ENCODE measurements around the gene POLN. TPM values are rescaled to one million over a fixed set of nuclear protein-coding genes. Genes with fewer than 3 reads are reported as not detected.

The POLN gene
- total and polyA plus RNA-seq, 2 of the 4 experiments (the other 2 are of a cell fraction) = 0.63 to 0.72 TPM

GRCh38 chr4:2251795-2252529 lies 10.0 kb upstream of the POLN start:
- intact Hi-C loops (cut with micrococcal nuclease) = no loop called here
- Histone ChIP-seq H3K18ac (ENCODE audit: low read depth, low read length) (no peak overlapping the region), H3K9me1 (ENCODE audit: insufficient read depth, low read length) (0 out of 2 replicates have a peak, but pooled peaks cover 3% of the 10 kb centered on the region), H2BK120ac (ENCODE audit: low read depth, low read length) (no peak overlapping the region), H2BK15ac (ENCODE audit: low read depth, low read length) (no peak overlapping the region), H3K27me3 (ENCODE audit: control insufficient read depth, insufficient read depth, low read length) (no peaks in the 10 kb centered on the region), H2AK5ac (ENCODE audit: low read depth, low read length) (no peak overlapping the region), H3K14ac (replicated peaks; ENCODE audit: low read depth, low read length) (no peak overlapping the region), H3K23ac (ENCODE audit: low read depth, low read length) (no peak overlapping the region), H3K4me1 (ENCODE audit: control insufficient read depth, insufficient read depth, low read length) (peaks cover 1% of the 10 kb centered on the region; the same call in 1 of the 2 replicates), H2AK9ac (replicated peaks; ENCODE audit: low read depth, low read length, poor library complexity) (no peak overlapping the region), H3K27ac (ENCODE audit: insufficient read depth, low read length) (no peak overlapping the region), H2AFZ (replicated peaks; ENCODE audit: low read length, poor library complexity) (no peak overlapping the region), H3K4me3 (ENCODE audit: insufficient read depth, low read depth, low read length) (no peak overlapping the region), H3K4me2 (ENCODE audit: low read depth, low read length) (no peak overlapping the region), H3K79me1 (ENCODE audit: low read depth in 1 of 2, low read length in 2 of 2) (peaks cover 7 to 31% of the 10 kb centered on the region in 2 experiments; a peak in 3 of 4 replicates), H4K5ac (ENCODE audit: low read depth, low read length) (no peak overlapping the region), H4K20me1 (ENCODE audit: insufficient read depth, low read length) (peaks cover 54% of the 10 kb centered on the region), H3K56ac (ENCODE audit: extremely low read depth, insufficient read depth, low read length) (no peak overlapping the region), H2BK20ac (ENCODE audit: low read depth, low read length) (no peak overlapping the region), H4K8ac (ENCODE audit: low read depth in 2 of 2, low read length in 2 of 2) (no peak overlapping the region), H3K9ac (ENCODE audit: low read depth, low read length) (no peak overlapping the region), H3K4ac (ENCODE audit: low read depth, low read length) (no peak overlapping the region), H4K91ac (ENCODE audit: insufficient read depth, low read depth, low read length) (no peak overlapping the region), H3K36me3 (ENCODE audit: control insufficient read depth, insufficient read depth, low read length) (peaks cover 68% of the 10 kb centered on the region), H2BK5ac (ENCODE audit: low read depth, low read length, poor library complexity, severe bottlenecking) (no peak overlapping the region), H3K9me3 (ENCODE audit: control insufficient read depth, insufficient read depth, low read length) (no peaks in the 10 kb centered on the region)
- no peak for ATAC-seq (ENCODE audit: low read depth)
- ChIA-PET CTCF (no interaction called here), POLR2A (ENCODE audit: unreplicated experiment) (no interaction called here)
- no peak for DNase-seq
- BruUV-seq (replicated peaks) = no TSS peak
- TF ChIP-seq MAZ (IDR thresholded peaks at IDR 0.05; ENCODE audit: borderline replicate concordance, low read depth, low read length) = no peak
- no peak for TF ChIP-seq SMC3 (IDR thresholded peaks at IDR 0.05; ENCODE audit: low read depth, low read length)
- no peak for TF ChIP-seq USF2 (IDR thresholded peaks at IDR 0.05; ENCODE audit: low read depth, low read length)
- TF ChIP-seq NFE2L2 (IDR thresholded peaks at IDR 0.05; ENCODE audit: low read depth, low read length) = no peak
- no peak for TF ChIP-seq BHLHE40 (IDR thresholded peaks at IDR 0.05; ENCODE audit: low read depth, low read length)
- TF ChIP-seq CHD1 (IDR thresholded peaks at IDR 0.05; ENCODE audit: low read depth, low read length) = no peak
- no peak for TF ChIP-seq POLR2A (IDR thresholded peaks at IDR 0.05; ENCODE audit: low read depth, low read length)
- dilution Hi-C loops (cut with HindIII; ENCODE audit: low sequenced_read_pairs, unreplicated experiment) = no loop called here
- 99% methylated on average over 6 of the region's 16 CpGs; no CpG with 5 or more reads in 1 of the 2 experiments for whole genome bisulfite sequencing, 2 experiments (ENCODE audit: extremely low coverage in 2 of 2, insufficient read length in 1 of 2)
- in situ Hi-C loops (cut with MboI; ENCODE audit: low sequenced_read_pairs) = no loop called here

Measured in IMR-90 (cell line).